Endothelial cell of umbilical vein (primary cell): ENCODE measurements around the gene SLC7A8. TPM values are rescaled to one million over a fixed set of nuclear protein-coding genes. Genes with fewer than 3 reads are reported as not detected.

Experiments
- BruUV-seq: library from RNA; stranded (reverse); fragments of 400-500 nt; replicated peaks from 2 replicates; lab custom pipeline; 2021; lab: Mats Ljungman, UMichigan
- CTCF ChIA-PET: fragments of 300-600, 350-600 bp; sonication (Branson Sonifier 250); formaldehyde crosslinking; loops from one replicate; lab custom pipeline; 2021; ENCODE audit warnings: antibody characterized with exemption, inconsistent platforms; lab: Charles Lee
- POLR2A ChIA-PET: fragments of 300-600, 350-600 bp; sonication (Branson Sonifier 250); formaldehyde crosslinking; loops from one replicate; lab custom pipeline; 2021; ENCODE audit warnings: antibody characterized with exemption, inconsistent platforms; lab: Charles Lee
- DNase-seq: peaks from one replicate; pipeline ENCODE4 v3.0.0-alpha.2; 2011; ENCODE audit warnings: low read depth, low spot score
- FAIRE-seq: peaks from 2 replicates; lab custom pipeline; 2011; peaks lifted over from hg19 to GRCh38; lab: Jason Lieb, UNC
- H2AFZ ChIP-seq: 2 replicates; pipeline ENCODE4 v1.6.0; 2012; ENCODE audit warnings: low read depth, low read length, control low read depth, inconsistent platforms
- H3K27ac ChIP-seq: 2 replicates; pipeline ENCODE4 v1.5.1; 2011; ENCODE audit warnings: low read depth, mild to moderate bottlenecking, control low read depth, low read length, moderate library complexity; ENCODE audit not compliant: insufficient read depth
- H3K27me3 ChIP-seq, 2 experiments: 2 replicates each; pipeline versions ENCODE4 v1.6.0 to v1.6.1; 2011; ENCODE audit warnings: low read length in 2 of 2, mixed read lengths in 1 of 2; ENCODE audit not compliant: control insufficient read depth in 2 of 2, insufficient read depth in 2 of 2
- H3K36me3 ChIP-seq, 2 experiments: 2 replicates in 1 of 2; 3 replicates in 1 of 2; pipeline ENCODE4 v1.5.1; 2011; ENCODE audit warnings: low read length in 2 of 2, mild to moderate bottlenecking in 1 of 2, moderate library complexity in 1 of 2; ENCODE audit not compliant: control insufficient read depth in 2 of 2, insufficient read depth in 2 of 2; ENCODE audit errors: extremely low read depth in 1 of 2
- H3K4me1 ChIP-seq: 3 replicates; pipeline ENCODE4 v1.5.1; 2011; ENCODE audit warnings: mild to moderate bottlenecking, low read length; ENCODE audit not compliant: control insufficient read depth, insufficient read depth; ENCODE audit errors: extremely low read depth
- H3K4me2 ChIP-seq: 2 replicates; pipeline ENCODE4 v1.6.1; 2011; ENCODE audit warnings: low read length, control low read depth, mixed read lengths; ENCODE audit not compliant: insufficient read depth
- H3K4me3 ChIP-seq, 3 experiments: fragments of 200-600 bp in 1 of 3; sonication (generic), shearing (Covaris generic) in 1 of 3; replicated peaks in 1 of 3; 2 replicates each; pipeline ENCODE4 v1.5.1; 2011 to 2016; ENCODE audit warnings: control low read depth in 3 of 3, low read length in 3 of 3, mild to moderate bottlenecking in 2 of 3, inconsistent platforms in 1 of 3, low read depth in 1 of 3, moderate library complexity in 1 of 3; ENCODE audit not compliant: insufficient read depth in 1 of 3
- H3K79me2 ChIP-seq: 2 replicates; pipeline ENCODE4 v1.6.0; 2012; ENCODE audit warnings: low read length, inconsistent platforms; ENCODE audit not compliant: control insufficient read depth, insufficient read depth
- H3K9ac ChIP-seq: replicated peaks from 2 replicates; pipeline ENCODE3; 2011; ENCODE audit warnings: low read length, control low read depth; ENCODE audit not compliant: insufficient read depth; ENCODE audit errors: extremely low read depth
- H3K9me1 ChIP-seq: replicated peaks from 3 replicates; pipeline ENCODE4 v1.6.0; 2011; ENCODE audit warnings: mild to moderate bottlenecking, low read length; ENCODE audit not compliant: control insufficient read depth, insufficient read depth; ENCODE audit errors: extremely low read depth
- H3K9me3 ChIP-seq: replicated peaks from 2 replicates; pipeline ENCODE4 v1.5.1; 2012; ENCODE audit warnings: low read length, inconsistent platforms; ENCODE audit not compliant: control insufficient read depth, insufficient read depth
- H4K20me1 ChIP-seq: replicated peaks from 2 replicates; pipeline ENCODE3; 2011; ENCODE audit warnings: mild to moderate bottlenecking, low read length; ENCODE audit not compliant: control insufficient read depth, insufficient read depth; ENCODE audit errors: extremely low read depth
- EZH2 ChIP-seq: IDR thresholded peaks from 2 replicates; pipeline ENCODE4 v1.6.1; 2012; ENCODE audit warnings: borderline replicate concordance, low read depth, mild to moderate bottlenecking, moderate library complexity, low read length, inconsistent platforms; ENCODE audit not compliant: severe bottlenecking
- FOS ChIP-seq: IDR thresholded peaks from 2 replicates; pipeline ENCODE4 v1.6.1; 2011; ENCODE audit warnings: mild to moderate bottlenecking, low read length, moderate library complexity, borderline replicate concordance; ENCODE audit not compliant: insufficient read depth
- GATA2 ChIP-seq: IDR thresholded peaks from 2 replicates; pipeline ENCODE4 v1.7.0; 2011; ENCODE audit warnings: low read depth, mild to moderate bottlenecking, moderate library complexity, mixed read lengths, low read length; ENCODE audit not compliant: insufficient read length, insufficient read depth
- JUN ChIP-seq: IDR thresholded peaks from 2 replicates; pipeline ENCODE4 v1.6.1; 2011; ENCODE audit warnings: borderline replicate concordance, low read depth; ENCODE audit not compliant: insufficient read length, insufficient read depth
- MYC ChIP-seq: IDR thresholded peaks from one replicate; pipeline ENCODE4 v1.6.1; 2011; ENCODE audit warnings: mild to moderate bottlenecking, low read depth, low read length
- POLR2A ChIP-seq: IDR thresholded peaks from 2 replicates; pipeline ENCODE4 v1.6.1; 2012; ENCODE audit warnings: low read depth, mild to moderate bottlenecking, control low read depth, low read length
- POLR2AphosphoS5 ChIP-seq: IDR thresholded peaks from 2 replicates; pipeline ENCODE4 v1.6.1; 2012; ENCODE audit warnings: low read depth, mild to moderate bottlenecking, control low read depth, low read length, moderate library complexity; ENCODE audit not compliant: insufficient read depth
- dilution Hi-C: fragments of 300-500 bp; cut with MboI; formaldehyde crosslinking; loops from one replicate; pipeline ENCODE4 v1.15.0; 2019; ENCODE audit warnings: low sequenced_read_pairs; ENCODE audit not compliant: extremely low pct_ligation_motif_present
- intact Hi-C: fragments of 100-400 bp; cut with micrococcal nuclease; formaldehyde crosslinking; loops from one replicate; pipeline ENCODE4 v1.10.0; 2022
- polyA plus RNA-seq, 4 experiments: library from polyadenylated mRNA; depleted of rRNA in 3 of 4; stranded (reverse) in 3 of 4; unstranded in 1 of 4; fragments of >200 nt; gene quantifications; 2 replicates each; pipeline versions ENCODE4 v1.2.1 to v1.2.3, GENCODE V29; 2011 to 2012; ENCODE audit warnings: missing spikeins in 1 of 4
- total RNA-seq: library from RNA; stranded (reverse); gene quantifications from 2 replicates; pipeline ENCODE4 v1.2.3, GENCODE V29; 2021
- TF ChIP-seq, protein P1 (sequence below), 2 donors: IDR thresholded peaks; 1 replicate in 1 of 2; 2 replicates in 1 of 2; pipeline ENCODE4 v1.5.1; 2011; ENCODE audit warnings: low read length in 2 of 2, mild to moderate bottlenecking in 2 of 2, moderate library complexity in 2 of 2, control low read depth in 1 of 2, inconsistent platforms in 1 of 2, low read depth in 1 of 2; ENCODE audit not compliant: insufficient read depth in 1 of 2; ENCODE audit errors: extremely low read depth in 1 of 2
- TF ChIP-seq, protein P2 (sequence below): IDR thresholded peaks from 2 replicates; pipeline ENCODE4 v1.6.1; 2011; ENCODE audit not compliant: insufficient read depth, insufficient read length

SLC7A8 gene
- total and polyA plus RNA-seq, 2 donors (not counting 3 experiments of a cell fraction or from before 2014, with no cell fraction given) = 0.76 to 1.1 TPM

DNA sequence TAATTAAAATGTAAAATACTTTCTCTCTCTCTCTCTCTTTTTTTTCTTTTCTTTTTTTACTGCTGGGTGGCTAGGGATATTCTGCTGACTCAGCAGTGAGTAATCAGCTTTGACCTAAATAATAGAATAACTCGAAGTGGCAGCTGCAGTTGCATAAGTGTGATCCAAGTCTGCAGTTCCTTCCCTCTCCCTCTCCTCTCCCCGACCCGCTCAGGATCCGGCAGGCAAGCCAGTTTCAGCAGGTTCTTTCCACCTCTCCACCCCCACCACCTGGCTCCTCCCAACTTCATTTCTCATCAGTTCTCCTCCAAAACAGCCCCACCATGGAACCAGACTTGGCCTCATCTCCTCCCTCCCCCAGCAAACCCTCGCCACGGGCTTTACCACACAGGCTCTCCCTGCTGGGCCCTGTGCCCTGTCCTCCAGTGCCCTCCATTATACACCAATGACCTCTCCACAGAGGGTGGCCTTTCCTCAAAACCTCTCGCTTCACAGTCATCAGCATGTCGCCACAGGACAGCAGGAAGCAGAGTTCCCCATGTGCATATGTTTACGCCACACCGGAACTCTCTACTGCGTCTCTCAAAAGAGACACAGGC lies 22.4 kb downstream of the SLC7A8 start:
- intact Hi-C loops (no loop called here), dilution Hi-C loops (no loop called here)
- DNase-seq (no peak), FAIRE-seq (no peak)
- Histone ChIP-seq H3K36me3 (no peaks in the 10 kb centered on the region), H3K79me2 (no peaks in the 10 kb centered on the region), H3K27ac (no peak overlapping the region), H3K4me3 (no peak overlapping the region), H3K4me2 (no peak overlapping the region), H4K20me1 (no peaks in the 10 kb centered on the region), H3K9ac (no peak overlapping the region), H2AFZ (no peak overlapping the region), H3K9me1 (no peaks in the 10 kb centered on the region), H3K9me3 (no peaks in the 10 kb centered on the region), H3K4me1 (no peaks in the 10 kb centered on the region), H3K27me3 (no peaks in the 10 kb centered on the region)
- CTCF ChIA-PET = interaction anchor here (0.6 to 5.3 kb wide), 3 partner anchors 13 to 40 kb away, joined by 3 to 34 read pairs (median 3); no protein-coding TSS in a partner anchor
- POLR2A ChIA-PET = no interaction called here
- no TSS peak for BruUV-seq
- TF ChIP-seq FOS (no peak), GATA2 (no peak), JUN (no peak), POLR2A (no peak), POLR2AphosphoS5 (no peak), EZH2 (no peak), MYC (no peak)
- TF ChIP-seq, protein P1, sequence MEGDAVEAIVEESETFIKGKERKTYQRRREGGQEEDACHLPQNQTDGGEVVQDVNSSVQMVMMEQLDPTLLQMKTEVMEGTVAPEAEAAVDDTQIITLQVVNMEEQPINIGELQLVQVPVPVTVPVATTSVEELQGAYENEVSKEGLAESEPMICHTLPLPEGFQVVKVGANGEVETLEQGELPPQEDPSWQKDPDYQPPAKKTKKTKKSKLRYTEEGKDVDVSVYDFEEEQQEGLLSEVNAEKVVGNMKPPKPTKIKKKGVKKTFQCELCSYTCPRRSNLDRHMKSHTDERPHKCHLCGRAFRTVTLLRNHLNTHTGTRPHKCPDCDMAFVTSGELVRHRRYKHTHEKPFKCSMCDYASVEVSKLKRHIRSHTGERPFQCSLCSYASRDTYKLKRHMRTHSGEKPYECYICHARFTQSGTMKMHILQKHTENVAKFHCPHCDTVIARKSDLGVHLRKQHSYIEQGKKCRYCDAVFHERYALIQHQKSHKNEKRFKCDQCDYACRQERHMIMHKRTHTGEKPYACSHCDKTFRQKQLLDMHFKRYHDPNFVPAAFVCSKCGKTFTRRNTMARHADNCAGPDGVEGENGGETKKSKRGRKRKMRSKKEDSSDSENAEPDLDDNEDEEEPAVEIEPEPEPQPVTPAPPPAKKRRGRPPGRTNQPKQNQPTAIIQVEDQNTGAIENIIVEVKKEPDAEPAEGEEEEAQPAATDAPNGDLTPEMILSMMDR (IDR thresholded peaks at IDR 0.05; ENCODE audit: extremely low read depth in 1 of 2, insufficient read depth in 1 of 2, low read depth in 1 of 2, low read length in 2 of 2) = no peak
- TF ChIP-seq, protein P2, sequence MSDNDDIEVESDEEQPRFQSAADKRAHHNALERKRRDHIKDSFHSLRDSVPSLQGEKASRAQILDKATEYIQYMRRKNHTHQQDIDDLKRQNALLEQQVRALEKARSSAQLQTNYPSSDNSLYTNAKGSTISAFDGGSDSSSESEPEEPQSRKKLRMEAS = no peak
